C4-2B (cell line): ENCODE data around the gene KCNK5.

Experiments used
- ZFX ChIP-seq: fragments of 450-650 bp; IDR thresholded peaks from 2 replicates; pipeline ENCODE4 v1.6.1; 2017
- TF ChIP-seq, protein P1 (sequence below): fragments of 450-650 bp; conservative IDR thresholded peaks from 2 replicates; pipeline ENCODE4 v1.5.1; 2017; ENCODE audit warnings: mild to moderate bottlenecking

DNA sequence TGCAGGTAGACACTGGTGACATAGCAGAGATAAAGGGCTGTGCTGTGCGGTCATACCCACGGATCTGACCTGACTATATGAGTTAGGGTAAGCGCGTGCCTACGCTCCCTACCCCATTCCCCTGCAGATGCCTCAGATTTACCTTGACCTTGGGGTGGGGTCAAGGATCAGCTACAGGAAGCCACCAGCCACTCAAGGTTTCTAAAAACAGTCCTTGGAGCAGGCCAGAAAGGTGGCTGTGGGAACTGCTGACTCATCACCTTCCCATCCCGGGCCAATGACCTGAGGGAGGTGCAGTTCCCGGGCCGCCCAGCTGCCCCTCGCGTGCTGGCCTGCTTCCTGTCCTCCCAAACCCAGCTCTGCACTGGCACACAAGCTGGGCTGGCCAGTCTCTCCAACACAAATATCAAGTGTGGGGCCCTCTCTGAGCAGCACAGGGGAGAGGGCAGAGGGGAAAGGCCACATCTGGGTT is 23.0 kb downstream of the KCNK5 start:
- TF ChIP-seq, protein P1, sequence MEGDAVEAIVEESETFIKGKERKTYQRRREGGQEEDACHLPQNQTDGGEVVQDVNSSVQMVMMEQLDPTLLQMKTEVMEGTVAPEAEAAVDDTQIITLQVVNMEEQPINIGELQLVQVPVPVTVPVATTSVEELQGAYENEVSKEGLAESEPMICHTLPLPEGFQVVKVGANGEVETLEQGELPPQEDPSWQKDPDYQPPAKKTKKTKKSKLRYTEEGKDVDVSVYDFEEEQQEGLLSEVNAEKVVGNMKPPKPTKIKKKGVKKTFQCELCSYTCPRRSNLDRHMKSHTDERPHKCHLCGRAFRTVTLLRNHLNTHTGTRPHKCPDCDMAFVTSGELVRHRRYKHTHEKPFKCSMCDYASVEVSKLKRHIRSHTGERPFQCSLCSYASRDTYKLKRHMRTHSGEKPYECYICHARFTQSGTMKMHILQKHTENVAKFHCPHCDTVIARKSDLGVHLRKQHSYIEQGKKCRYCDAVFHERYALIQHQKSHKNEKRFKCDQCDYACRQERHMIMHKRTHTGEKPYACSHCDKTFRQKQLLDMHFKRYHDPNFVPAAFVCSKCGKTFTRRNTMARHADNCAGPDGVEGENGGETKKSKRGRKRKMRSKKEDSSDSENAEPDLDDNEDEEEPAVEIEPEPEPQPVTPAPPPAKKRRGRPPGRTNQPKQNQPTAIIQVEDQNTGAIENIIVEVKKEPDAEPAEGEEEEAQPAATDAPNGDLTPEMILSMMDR, result no peak
- no peak for TF ChIP-seq ZFX
